Measurements from ENCODE around the gene SRGAP1. TPM values are rescaled to one million over a fixed set of nuclear protein-coding genes. Genes with fewer than 3 reads are reported as not detected.

The SRGAP1 gene
- total and polyA plus RNA-seq, 2 donors from 2014 or later: 1.8 to 13.5 TPM

GRCh38 chr12:64018524-64018923 lies 174.0 kb downstream of the SRGAP1 start:
- no peak for DNase-seq
- no peak overlapping the region for H3K9ac ChIP-seq (ENCODE audit: low read length in 3 of 3)
- no peaks in the 10 kb centered on the region for H3K4me1 ChIP-seq (ENCODE audit: control insufficient read depth in 2 of 3, insufficient read depth in 2 of 3, low read depth in 1 of 3, low read length in 3 of 3)
- H3K27ac ChIP-seq (ENCODE audit: low read depth in 2 of 2, low read length in 2 of 2): no peak overlapping the region
- no peak for TF ChIP-seq CTCF (IDR thresholded peaks at IDR 0.05; ENCODE audit: borderline replicate concordance, extremely low read depth, insufficient read depth)
- H3K27me3 ChIP-seq (ENCODE audit: control insufficient read depth, insufficient read depth, low read length): no peaks in the 10 kb centered on the region
- H3K9me3 ChIP-seq (ENCODE audit: control insufficient read depth in 2 of 3, insufficient read depth in 1 of 3, low read length in 3 of 3): no peaks in the 10 kb centered on the region
- H3K36me3 ChIP-seq (ENCODE audit: control insufficient read depth in 2 of 3, insufficient read depth in 3 of 3, low read length in 3 of 3): no peaks in the 10 kb centered on the region
- no peak for FAIRE-seq
- H3K4me3 ChIP-seq (ENCODE audit: low read length in 3 of 3): no peak overlapping the region
- intact Hi-C loops (cut with DNase I): no loop called here

GRCh38 chr12:64019101-64019500 lies 174.6 kb downstream of the SRGAP1 start:
- no peak overlapping the region for H3K9ac ChIP-seq (ENCODE audit: low read length in 3 of 3)
- no peaks in the 10 kb centered on the region for H3K36me3 ChIP-seq (ENCODE audit: control insufficient read depth in 2 of 3, insufficient read depth in 3 of 3, low read length in 3 of 3)
- intact Hi-C loops (cut with DNase I): no loop called here
- FAIRE-seq (no peak), DNase-seq (no peak)
- H3K9me3 ChIP-seq (ENCODE audit: control insufficient read depth in 2 of 3, insufficient read depth in 1 of 3, low read length in 3 of 3): no peaks in the 10 kb centered on the region
- H3K4me1 ChIP-seq (ENCODE audit: control insufficient read depth in 2 of 3, insufficient read depth in 2 of 3, low read depth in 1 of 3, low read length in 3 of 3): no peaks in the 10 kb centered on the region
- H3K27me3 ChIP-seq (ENCODE audit: control insufficient read depth, insufficient read depth, low read length): no peaks in the 10 kb centered on the region
- no peak for TF ChIP-seq CTCF (IDR thresholded peaks at IDR 0.05; ENCODE audit: borderline replicate concordance, extremely low read depth, insufficient read depth)
- no peak overlapping the region for H3K27ac ChIP-seq (ENCODE audit: low read depth in 2 of 2, low read length in 2 of 2)
- H3K4me3 ChIP-seq (ENCODE audit: low read length in 3 of 3): no peak overlapping the region

GRCh38 chr12:64019654-64020053 lies 175.2 kb downstream of the SRGAP1 start:
- no peak overlapping the region for H3K9ac ChIP-seq (ENCODE audit: low read length in 3 of 3)
- no peaks in the 10 kb centered on the region for H3K4me1 ChIP-seq (ENCODE audit: control insufficient read depth in 2 of 3, insufficient read depth in 2 of 3, low read depth in 1 of 3, low read length in 3 of 3)
- H3K36me3 ChIP-seq (ENCODE audit: control insufficient read depth in 2 of 3, insufficient read depth in 3 of 3, low read length in 3 of 3): no peaks in the 10 kb centered on the region
- no peaks in the 10 kb centered on the region for H3K27me3 ChIP-seq (ENCODE audit: control insufficient read depth, insufficient read depth, low read length)
- H3K9me3 ChIP-seq (ENCODE audit: control insufficient read depth in 2 of 3, insufficient read depth in 1 of 3, low read length in 3 of 3): no peaks in the 10 kb centered on the region
- no peak overlapping the region for H3K4me3 ChIP-seq (ENCODE audit: low read length in 3 of 3)
- no peak overlapping the region for H3K27ac ChIP-seq (ENCODE audit: low read depth in 2 of 2, low read length in 2 of 2)
- TF ChIP-seq CTCF (IDR thresholded peaks at IDR 0.05; ENCODE audit: borderline replicate concordance, extremely low read depth, insufficient read depth): no peak
- no peak for DNase-seq
- intact Hi-C loops (cut with DNase I): no loop called here
- FAIRE-seq: no peak

Measured in kidney (tissue), 14 donors.